HCEC 1CT (cell line): ENCODE measurements around the gene CFP.
A peak's percentile ranks its signal among the peaks of the same experiment; 100 is the strongest.

Experiments
- DNase-seq: peaks from one replicate; pipeline ENCODE4 v3.0.0-alpha.2; 2017

Gene CFP

DNA sequence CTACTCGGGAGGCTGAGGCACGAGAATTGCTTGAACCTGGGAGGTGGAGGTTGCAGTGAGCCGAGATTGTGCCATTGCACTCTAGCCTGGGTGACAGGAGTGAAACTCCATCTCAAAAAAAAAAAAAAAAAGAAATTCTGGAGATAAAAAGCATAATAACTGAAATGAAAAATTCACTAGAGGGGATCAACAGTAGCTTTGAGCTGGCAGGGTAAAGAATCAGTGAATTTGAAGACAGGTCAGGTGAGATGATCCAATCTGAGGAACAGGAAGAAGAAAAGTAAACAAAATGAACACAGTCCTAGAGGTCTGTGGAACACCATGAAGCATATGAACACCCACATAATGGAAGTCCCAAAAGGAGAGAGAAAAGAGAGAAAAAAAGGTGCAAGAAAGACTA is 32.5 kb downstream of the CFP start:
- DNase-seq, result no peak

DNA sequence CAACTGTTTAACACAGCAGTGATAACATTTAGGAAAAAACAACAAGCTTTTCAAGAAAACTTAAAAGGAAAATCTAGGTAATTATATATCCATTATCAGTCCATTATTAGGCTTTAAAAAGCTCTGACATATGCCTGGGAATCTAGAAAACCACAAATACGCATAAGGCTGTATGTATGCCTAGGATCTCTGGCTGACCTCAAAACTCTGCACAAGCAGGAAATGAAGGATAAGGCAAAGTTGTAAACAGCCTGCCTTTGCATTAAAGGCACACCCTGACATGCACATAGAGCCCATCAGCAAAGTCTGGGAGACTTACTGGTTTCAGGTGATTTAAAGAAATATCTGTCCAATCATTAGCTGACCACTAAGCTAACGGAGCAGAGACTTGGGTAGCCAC is 33.5 kb downstream of the CFP start:
- peak; percentile 5 for DNase-seq

DNA sequence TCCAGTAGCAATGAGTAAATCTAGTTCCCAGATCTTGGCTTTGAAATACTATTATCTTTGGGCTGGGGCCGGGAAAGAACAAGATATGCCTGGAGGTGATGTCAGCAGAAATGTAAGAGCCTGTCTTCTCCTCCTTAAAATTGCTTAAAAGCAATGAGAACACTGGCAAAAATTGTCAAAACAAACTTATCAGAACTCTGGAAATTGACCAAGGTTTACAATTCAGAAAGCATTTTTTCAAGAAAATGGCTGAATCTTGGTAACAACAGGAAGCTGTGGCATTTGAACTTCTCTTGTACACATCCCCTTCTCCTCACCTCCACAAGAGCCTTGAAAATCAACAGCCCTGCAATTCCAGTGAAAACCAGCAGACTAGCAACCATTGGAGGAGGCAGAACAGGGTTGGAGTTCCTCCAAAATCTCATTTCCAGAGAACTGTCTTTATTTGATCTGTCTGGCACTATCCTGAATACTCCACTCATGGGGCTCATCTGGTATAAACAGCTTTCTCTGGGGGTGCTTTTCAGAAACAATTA is 33.9 kb downstream of the CFP start:
- no peak for DNase-seq

DNA sequence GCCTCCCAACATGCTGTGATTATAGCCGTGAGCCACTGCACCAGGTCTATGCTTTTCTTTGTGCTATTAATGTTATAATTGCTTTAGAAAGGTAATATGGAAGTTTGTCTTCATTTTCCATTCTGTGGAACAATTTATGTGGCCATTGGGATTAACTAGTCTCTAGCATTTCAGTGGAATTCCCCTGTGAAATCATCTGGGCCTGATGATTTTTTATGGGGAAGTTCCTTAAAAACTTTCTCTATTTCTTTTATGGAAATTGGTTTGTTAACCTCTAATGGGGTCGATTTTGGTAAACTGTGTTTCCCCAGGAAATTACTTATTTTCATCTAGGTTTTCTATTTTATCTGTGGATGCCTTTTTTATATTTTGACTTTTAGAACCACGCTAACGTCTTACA is 36.2 kb downstream of the CFP start:
- no peak for DNase-seq

DNA sequence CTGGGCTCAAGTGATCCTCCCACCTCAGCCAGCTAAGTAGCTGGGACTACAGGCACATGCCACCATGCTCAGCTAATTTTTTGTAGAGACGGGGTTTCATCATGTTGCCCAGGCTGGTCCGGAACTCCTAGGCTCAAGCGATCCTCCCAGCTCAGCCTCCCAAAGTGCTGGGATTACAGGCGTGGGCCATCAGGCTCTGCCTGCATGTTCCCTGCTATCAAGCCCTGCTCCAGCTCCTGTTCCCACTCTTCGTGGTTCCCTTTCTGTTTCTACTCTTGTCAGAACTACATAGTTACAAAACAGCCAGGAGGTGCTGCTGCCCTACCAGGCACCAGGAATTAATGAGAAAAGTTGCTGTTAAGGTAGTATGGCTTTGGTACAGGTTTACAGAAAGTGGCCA is 38.7 kb downstream of the CFP start:
- no peak for DNase-seq

DNA sequence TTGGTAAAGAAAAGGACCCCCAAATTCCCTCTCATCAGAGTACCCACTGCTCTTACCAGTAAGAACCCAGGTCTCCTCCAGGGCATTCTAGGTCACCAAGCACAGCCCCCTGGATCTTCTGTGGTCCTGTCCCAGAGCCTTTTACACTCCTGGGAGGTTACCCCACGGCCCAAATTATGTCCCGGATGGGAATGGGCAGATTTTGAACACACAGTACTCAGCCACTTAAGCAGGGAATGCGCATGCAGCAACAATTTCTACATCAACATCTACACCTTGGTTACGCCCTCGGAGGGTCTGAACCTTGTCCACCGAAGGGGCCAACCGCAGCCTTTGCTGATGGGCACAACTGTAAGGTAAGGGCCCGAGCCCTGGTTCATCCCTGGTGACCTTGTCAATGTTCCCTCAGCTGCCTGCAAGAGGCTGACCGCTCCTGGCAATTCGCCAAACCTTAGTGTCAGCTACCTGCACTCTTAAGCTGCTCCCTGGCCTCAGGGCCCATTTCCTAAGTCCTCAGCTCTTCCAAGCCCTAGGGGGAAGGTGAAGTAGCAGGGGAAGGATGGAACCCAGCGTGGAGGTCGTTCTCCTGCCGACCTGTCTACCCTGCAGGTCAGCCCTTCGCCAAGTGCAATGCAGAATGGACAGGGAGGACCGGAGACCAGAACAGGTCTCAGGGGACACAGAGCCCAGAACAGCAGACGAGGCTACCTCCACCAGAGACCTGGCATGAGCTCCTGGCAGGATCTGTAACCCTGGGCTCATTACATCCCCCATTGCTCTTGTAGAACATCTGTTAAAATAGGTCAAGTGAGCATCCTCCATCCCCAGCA is 41.6 kb downstream of the CFP start:
- DNase-seq, result no peak

DNA sequence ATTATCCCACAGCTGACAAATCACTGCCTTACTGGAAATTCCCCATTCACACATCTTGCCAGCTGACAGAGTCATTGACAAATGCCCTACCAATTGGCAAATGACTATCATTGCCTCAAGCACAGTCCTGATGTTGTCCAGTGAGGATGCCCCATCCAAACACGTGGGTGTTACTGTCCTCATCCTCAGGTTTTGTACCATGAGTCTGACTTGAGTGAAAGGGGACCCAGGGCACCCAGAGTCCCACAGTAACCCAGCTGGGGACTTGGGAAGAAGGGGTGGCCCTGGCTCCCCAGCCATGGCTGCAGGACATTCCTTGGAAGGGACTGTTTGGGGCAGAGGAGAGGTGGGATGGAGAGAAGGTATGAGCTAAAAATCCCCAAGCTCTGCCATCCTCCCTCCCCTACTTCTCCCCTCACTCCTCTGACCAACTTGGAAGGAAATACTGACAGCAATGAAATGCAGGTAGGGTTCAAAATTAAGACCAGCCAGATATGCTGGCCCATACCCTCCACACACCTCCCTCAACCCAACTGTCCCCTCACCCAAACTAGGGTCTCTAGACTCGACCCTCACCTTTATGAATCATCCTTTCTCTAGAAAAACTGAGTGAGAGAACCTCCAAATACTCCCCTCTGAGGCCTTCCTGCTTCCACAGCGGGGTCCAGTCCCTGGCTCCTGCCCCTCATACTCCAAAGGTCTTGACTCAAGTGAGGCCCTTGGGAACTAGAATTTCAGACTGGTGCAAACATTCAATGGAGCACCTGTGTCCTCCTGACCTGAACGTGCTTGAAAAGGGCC is 42.4 kb downstream of the CFP start:
- DNase-seq, result no peak

DNA sequence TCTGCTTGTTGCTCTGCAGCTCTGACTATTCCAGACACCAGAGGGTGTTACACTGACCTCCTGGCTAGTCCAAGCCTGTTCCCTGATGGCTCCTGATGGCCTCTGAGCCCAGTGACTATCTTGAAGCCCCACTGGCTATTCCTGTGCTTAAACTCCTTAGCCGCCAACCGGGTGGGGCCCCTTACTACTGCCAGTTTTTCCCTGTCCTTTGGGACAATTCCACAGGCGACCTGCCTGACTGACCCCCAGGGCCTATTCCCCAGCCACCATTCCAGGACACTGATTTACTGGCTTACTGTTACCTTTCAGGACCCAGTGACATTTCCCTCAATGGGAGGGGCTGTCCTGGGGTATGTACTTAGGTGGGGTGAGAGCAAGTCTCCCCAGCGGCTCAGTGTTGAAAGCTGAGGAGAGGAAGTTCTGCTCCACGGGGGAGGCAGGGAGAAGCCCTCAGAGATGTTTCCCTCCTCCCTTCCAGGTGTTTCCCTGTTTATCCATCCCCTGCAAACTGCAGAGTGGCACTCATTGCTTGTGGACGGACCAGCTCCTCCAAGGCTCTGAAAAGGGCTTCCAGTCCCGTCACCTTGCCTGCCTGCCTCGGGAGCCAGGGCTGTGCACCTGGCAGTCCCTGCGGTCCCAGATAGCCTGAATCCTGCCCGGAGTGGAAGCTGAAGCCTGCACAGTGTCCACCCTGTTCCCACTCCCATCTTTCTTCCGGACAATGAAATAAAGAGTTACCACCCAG is 43.5 kb downstream of the CFP start:
- no peak for DNase-seq

DNA sequence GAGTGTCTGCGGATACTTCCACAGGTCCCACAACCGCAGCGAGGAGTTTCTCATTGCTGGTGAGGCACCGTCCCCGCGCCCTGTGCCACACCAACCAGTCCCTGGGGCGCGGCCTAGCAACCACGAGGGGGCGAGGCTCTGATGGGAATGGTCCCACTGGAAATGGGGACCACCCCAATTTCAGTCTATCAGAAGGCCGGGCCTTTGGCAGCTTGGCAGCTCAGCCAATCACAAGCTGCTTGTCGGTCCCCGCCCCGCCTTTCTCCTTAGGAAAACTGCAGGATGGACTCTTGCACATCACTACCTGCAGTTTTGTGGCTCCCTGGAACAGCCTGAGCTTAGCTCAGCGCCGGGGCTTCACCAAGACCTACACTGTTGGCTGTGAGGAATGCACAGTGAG is 44.5 kb downstream of the CFP start:
- no peak for DNase-seq

DNA sequence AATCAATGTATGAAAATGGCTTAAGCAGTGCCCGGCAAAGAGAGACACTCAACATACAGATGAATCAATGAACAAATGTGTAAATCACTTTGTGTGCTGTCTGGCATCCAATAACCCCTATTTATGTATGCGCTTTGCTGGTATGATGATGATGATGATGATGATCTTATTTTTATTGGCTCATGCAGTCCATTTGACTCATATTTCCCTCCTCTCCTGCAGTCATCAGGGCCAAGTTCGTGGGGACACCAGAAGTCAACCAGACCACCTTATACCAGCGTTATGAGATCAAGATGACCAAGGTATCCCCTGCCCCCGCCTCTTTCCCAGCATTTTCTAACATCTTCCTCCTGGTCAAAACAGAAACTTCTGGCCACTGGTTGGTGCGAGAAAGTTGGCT is 45.0 kb downstream of the CFP start:
- no peak for DNase-seq

DNA sequence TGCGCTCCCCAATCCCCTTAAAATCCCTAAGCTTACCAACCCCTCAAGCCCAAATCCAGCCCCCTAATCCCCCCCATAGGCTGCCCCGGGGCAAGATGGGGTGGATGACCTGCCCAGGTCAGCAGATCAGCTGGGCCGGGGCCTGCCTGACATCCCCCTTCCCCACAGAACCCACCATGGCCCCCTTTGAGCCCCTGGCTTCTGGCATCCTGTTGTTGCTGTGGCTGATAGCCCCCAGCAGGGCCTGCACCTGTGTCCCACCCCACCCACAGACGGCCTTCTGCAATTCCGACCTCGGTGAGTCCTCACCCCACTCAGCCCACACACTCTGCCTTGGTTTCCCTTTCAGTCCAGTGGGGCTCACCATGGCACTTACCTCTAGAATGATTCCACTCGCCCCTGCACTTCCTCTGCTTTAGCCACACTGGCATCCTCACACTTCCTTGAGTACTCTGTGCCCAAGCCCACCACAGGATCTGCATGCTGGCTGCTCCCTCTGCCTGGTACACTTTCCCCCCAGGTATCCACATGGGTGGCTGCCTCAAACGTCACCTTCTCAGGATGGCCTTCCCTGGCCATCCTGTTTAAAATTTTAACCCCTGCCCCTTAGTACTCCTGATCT is 46.4 kb downstream of the CFP start:
- no peak for DNase-seq

DNA sequence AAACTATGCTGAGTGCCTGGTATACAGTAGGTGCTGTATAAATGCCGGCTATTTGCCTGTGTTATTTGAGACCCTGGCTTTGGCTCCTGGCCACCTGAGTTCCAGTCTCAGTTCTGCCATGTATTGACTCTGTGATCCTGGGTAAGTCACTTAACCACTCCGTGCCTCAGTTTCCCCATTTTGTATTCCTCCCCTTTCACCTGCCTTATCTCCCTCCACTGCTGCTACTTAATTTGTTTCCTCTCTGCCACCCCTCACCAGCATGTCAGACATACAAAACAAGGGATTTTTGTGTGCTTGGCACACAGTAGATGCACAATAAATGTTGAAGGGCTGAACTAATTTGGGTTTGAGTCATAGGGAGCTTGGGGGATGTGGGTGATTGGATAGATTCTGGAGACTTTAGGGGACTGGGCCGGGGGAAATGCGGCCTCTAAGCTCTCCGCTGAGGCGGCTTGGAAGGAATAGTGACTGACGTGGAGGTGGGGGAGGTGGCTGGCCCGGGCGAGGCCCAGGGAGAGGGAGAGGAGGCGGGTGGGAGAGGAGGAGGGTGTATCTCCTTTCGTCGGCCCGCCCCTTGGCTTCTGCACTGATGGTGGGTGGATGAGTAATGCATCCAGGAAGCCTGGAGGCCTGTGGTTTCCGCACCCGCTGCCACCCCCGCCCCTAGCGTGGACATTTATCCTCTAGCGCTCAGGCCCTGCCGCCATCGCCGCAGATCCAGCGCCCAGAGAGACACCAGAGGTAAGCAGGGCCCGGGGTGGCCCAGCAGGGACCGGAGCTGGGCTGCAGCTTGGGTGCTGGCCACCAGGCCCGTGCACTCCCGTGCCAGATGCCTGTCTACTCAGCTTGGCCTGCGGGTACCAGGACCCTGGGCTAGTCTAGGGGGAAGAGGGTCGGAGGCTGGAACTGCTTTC is 47.7 kb downstream of the CFP start, which contains the start of gene TIMP1:
TSS of gene TIMP1 (plus strand) at position 706 of the 917 bp plus-strand sequence. CDS start 980 bp downstream, outside the sequence.
- peak; percentile 90 for DNase-seq

DNA sequence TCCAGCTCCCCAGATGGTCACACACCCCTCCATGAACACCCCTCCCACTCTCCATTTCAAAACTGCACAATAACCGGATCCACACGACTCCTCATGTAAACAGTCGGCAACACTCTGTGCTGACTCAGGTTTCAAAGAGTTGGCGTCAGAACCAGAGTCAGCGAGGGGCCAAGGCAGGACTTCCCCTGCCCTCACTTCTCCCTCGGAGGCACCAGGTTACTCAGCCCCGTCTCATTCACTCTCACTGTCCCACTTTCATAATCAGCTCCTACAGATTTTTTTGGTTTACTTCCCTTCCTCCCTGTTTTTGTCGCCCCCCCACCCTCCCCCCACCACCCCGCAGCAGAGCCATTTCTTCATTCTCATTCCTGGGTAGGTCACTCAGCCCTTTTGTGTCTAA is 50.2 kb downstream of the CFP start:
- DNase-seq, result peak; percentile 76

DNA sequence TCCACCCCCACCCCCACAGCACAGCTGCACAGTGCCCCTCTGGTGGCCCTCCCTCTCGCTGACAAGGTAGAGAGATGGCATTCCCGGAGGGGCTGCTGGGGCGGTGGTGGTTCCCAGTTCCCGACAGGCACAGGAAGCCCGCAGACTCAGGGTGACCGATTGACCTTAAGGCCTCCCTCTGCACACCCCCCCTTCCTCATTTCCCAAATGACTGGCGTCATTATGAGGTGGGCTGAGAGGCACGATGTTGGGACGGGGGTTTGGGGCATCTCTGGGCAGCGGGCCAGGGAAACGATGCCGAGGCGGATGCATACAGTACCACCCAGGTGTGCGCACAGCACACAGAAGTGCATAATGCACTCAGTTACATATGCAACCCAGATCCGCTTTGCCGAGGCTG is 51.0 kb downstream of the CFP start:
- DNase-seq, result no peak

DNA sequence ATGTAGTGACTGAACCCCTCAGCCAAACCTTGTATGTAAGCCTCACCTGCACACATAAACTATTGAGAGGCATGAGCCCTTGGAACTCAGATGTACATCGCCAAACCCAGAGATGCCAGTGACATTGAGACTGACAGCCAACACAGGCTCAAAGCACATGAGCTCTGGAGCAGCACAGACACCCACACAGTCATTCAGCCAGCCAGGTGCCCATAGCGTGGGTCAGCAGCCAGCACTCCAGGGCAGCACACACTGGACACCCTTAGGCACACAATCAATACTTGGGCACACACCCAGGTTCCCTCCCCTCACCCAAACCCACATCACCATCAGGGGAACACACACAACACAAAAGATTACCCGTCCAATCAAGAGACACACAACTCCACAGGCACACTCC is 51.8 kb downstream of the CFP start:
- no peak for DNase-seq

DNA sequence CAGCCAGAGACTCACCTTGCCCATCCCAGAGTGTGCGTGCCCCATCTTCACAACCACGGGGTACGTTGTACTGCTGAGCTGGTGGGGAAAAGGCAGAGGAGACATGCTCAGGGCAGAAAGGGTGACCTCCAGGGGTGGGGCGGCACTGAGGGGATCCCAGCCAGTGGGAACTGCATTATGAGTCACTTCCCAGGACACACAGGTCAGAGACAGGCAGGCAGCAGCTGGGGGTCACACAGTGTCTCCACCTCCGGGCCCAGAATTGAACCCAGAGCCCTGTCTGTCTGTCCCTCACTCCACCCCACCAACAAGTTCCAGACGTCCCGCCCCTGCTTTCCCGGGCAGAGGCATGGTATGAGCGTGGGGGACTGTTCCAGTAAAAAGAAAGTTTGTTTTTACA is 52.3 kb downstream of the CFP start:
- peak; percentile 10 for DNase-seq

DNA sequence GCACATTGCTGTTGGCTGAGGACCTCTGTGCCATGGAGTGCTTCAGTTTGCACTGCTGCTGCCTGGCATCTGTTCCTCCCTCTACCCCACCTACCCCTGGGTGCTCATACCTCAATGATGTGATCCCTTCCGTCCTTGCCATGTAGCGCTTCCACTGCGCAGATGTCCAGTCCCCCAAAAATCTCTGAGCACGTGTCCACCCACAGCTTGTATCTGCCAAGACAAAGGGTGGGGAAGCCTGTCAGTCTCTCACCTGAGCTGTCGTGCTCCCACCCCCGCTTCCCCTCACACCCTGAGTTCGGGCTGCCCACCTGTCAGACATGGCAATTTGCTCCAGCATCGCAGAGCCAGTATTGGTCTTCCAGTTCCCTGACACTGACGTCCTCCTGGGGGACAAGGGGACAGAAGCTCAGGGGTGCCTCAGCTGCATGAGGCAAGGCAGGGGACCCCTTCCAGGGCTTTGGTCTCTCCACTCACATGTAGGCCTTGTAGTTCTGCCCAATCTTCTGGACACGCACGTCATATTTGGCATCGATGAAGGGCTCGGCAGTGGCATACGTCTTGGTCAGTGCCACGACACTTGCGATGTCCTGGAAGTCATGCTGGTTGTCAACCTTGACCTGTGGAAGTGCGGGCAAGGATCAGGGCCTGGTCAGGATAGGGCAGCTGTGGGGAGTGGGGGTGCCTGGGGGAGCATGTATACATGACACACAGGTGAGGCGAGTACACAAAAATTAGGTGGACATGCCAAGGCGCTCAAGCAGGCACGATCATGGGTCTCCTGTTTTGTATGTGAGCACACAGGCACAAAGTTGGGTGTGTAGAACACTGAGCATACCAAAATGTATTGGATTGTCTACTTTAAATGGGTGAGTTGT is 53.5 kb downstream of the CFP start:
- DNase-seq, result no peak

DNA sequence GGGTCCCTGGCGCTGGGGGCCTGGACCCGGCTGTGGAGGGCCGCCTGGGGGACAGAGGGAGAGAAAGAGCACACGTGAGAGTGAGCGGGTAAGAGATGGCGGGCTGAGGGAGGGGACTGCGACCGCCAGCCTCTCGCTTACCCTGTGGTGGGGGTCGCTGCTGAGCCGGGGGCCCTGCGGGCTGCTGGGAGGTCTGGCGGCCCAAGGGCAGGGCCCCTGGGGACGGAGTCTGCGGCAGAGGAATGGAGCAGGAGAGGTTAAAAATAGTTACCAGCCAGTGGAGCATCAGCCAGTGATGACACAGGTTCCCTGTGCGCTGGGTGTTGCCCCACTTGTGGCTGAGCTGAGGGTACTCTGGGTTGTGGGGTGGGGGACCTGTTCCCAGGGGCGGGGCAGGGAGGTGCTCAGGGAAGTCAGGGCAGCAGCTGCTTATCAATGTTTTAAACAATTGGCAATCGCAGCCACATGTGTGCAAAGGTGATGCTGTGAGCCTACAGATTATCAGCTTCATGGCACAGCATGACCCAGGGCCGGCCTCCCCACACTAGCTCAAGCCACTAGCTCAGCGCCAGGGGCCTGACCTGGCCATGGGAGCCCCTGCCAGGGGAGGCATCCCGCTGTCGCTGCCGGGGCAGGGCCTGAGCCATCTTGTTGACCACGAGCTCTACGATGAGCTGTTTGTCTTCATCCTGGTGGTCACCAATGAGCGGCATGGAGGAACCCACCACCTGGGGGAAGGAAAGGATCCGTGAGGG is 55.0 kb downstream of the CFP start:
- no peak for DNase-seq

DNA sequence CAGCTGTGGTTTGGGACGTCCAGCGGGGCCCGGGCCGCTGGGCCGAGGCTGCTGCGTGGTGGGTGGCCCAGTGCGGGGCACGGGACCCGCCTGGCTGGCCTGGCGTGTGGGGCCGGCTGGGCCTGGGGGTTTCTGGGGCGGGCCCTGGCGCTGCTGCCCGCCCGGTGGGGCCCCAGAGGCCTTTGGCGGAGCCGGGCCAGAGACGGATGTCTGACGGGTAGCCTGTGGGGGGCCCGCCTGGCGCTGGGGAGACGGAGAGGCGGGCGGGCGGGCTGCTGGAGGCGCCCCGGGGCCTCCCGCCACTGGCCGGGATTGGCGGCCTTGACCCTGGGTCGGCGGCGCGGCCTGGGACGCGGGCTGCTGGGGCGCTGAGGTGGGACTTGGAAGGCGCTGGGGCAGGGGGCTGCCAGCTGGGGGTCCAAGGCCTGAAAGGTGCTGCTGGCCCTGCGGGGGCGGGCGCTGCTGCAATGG is 55.6 kb downstream of the CFP start:
- no peak for DNase-seq
